HG03442 (cell line): ENCODE measurements around the gene MFF.
A peak's percentile ranks its signal among the peaks of the same experiment; 100 is the strongest.

Experiments used
- ATAC-seq: cut with Tn5 transposase; IDR thresholded peaks from one replicate; pipeline ENCODE4 v1.9.1; 2021; ENCODE audit warnings: mild to moderate bottlenecking, moderate library complexity; ENCODE audit not compliant: unreplicated experiment

MFF gene

DNA sequence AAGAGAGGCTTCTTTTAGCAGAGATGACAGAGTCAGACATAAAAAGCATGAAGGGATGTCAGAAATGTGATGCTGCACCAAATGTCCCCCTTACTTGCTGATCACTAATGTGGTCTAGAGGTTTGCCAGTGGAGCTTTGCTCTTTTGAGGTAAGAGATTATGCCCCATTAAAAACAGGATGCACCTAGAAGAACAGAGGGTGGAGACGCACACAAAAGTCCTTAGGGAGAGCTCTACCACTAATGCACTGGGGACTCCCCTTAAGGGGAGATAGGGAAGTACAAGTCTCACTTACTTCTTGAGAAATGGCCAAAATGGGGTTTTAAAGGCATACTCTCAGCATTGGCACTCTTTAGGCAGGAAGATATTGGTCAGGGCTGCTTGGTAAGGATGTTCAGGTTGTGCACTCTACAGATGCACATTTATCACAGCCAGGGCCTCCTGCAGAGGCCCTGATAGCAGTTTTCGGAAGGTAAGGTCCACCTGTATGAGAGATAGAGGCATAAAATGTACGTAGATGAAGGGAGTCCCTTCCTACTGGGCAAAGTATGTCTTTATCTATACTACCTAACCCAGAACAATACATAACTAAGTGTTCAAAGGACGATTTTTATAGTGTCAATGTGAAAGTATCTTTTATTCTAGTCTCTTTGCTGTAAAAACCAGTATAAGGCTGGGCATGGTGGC is 79.7 kb downstream of the MFF start:
- ATAC-seq: no peak

DNA sequence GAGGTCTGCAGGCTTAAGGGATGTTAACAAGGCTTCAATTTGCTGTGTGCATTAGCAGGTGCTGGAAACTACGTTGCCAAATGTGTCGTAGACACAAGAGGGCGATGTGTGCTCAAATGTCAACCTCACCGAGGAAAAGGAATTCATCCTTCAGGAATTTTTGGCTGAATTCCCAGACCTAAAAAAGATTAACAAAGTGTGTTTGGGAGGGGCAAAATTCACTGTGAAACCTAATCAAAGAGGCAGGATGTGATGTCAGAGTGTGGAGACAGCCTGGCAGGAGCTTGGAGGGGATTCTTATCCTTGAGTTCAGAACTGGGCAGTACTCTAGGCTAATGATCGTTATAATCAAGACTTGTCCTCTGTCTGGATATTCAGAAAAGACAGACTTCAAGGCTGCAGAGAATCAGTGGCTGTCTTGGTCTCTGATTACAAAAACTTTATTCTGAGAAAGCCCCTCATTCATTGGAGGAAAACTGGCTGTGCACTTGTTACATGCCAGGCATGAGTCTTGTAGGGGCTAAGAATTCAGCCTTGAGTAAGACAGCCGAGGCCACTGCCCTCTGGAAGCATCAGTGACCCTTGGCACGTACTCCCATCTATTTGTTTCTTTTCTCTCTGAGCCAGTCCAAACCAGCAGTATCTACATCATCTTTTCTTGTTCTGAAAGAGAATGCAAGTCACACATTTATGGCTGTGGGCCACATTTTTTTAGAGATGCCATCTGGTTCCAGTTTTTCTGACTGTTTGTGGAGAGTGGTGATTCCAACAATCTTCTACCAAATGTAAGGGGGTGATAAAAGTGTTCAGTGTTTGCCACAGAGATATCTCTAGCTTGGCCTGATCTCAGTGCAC is 81.4 kb downstream of the MFF start:
- ATAC-seq: peak; percentile 35
